CD4-positive, alpha-beta T cell treated with Interleukin-12 subunit alpha and Interleukin-12 subunit beta, for 1 hour (primary cell): ENCODE data around the gene C19orf25.
"Not testable (repeated sequence)": the region's sequence is repeated elsewhere in the genome, so short reads cannot be mapped to it uniquely, and the experiment has no call there.

Experiments used
- DNase-seq: peaks from one replicate; pipeline ENCODE4 v3.0.0-alpha.2; 2020

The C19orf25 gene

GRCh38 chr19:1478934-1479707, at the start of gene C19orf25:
Gene C19orf25, minus strand, starts transcription at chr19:1479215. Its CDS starts 312 bp downstream, at chr19:1478903.
- peak; percentile 92 for DNase-seq

- DNase-seq: no peak
Observed at GRCh38 chr19:1527650-1528309, 48.8 kb upstream of the C19orf25 start.

- DNase-seq: no peak
Observed at GRCh38 chr19:1526979-1527649, 48.1 kb upstream of the C19orf25 start.

GRCh38 chr19:1526066-1526778, 47.2 kb upstream of the C19orf25 start:
- DNase-seq: no peak

- no peak for DNase-seq
Observed at GRCh38 chr19:1525343-1525742, 46.3 kb upstream of the C19orf25 start.

- DNase-seq: no peak
Observed at GRCh38 chr19:1524972-1525325, 45.9 kb upstream of the C19orf25 start.

GRCh38 chr19:1524287-1524971, 45.4 kb upstream of the C19orf25 start:
- no peak for DNase-seq

GRCh38 chr19:1523412-1524286, 44.6 kb upstream of the C19orf25 start, which contains the start of gene PLK5:
Gene PLK5, plus strand, starts transcription at chr19:1524077. Its CDS starts 2,920 bp downstream, at chr19:1526997.
- DNase-seq: no peak

GRCh38 chr19:1522838-1523237, 43.8 kb upstream of the C19orf25 start:
- no peak for DNase-seq

- no peak for DNase-seq
Observed at GRCh38 chr19:1522061-1522460, 43.0 kb upstream of the C19orf25 start.

- DNase-seq: no peak
Observed at GRCh38 chr19:1521636-1522035, 42.6 kb upstream of the C19orf25 start.

- DNase-seq: no peak
Observed at GRCh38 chr19:1520203-1520780, 41.3 kb upstream of the C19orf25 start.

GRCh38 chr19:1519802-1520201, 40.8 kb upstream of the C19orf25 start:
- not testable (repeated sequence) for DNase-seq

GRCh38 chr19:1518471-1518870, 39.5 kb upstream of the C19orf25 start:
- DNase-seq: no peak

GRCh38 chr19:1516395-1516753, 37.4 kb upstream of the C19orf25 start:
- DNase-seq: no peak

GRCh38 chr19:1514986-1515721, 36.1 kb upstream of the C19orf25 start:
- no peak for DNase-seq

GRCh38 chr19:1514295-1514661, 35.3 kb upstream of the C19orf25 start:
- DNase-seq: no peak

- peak; percentile 72 for DNase-seq
Observed at GRCh38 chr19:1513499-1514294, 34.7 kb upstream of the C19orf25 start.

- peak; percentile 73 for DNase-seq
Observed at GRCh38 chr19:1512671-1513498, 33.9 kb upstream of the C19orf25 start, which contains the start of gene ADAMTSL5. Gene ADAMTSL5, minus strand, starts transcription at chr19:1513019. Its CDS starts 2,076 bp downstream, at chr19:1510943.
